Esophagus muscularis mucosa (tissue), 4 donors: ENCODE measurements around the gene DCAF8. TPM values are rescaled to one million over a fixed set of nuclear protein-coding genes. Genes with fewer than 3 reads are reported as not detected.

Source experiments
- DNase-seq: peaks from one replicate; pipeline ENCODE4 v3.0.0-alpha.2; 2017; ENCODE audit errors: extremely low spot score
- H3K27ac ChIP-seq, 4 donors: fragments of 200-600 bp; sonication (generic); replicated peaks in 1 of 4; 1 replicate in 3 of 4; 2 replicates in 1 of 4; pipeline ENCODE4 v1.5.1; 2016 to 2019; ENCODE audit warnings: mild to moderate bottlenecking in 1 of 4
- H3K27me3 ChIP-seq, 4 donors: fragments of 200-600 bp; sonication (generic); one replicate each; pipeline versions ENCODE4 v1.5.1 to v1.6.0; 2016 to 2019
- H3K36me3 ChIP-seq, 4 donors: fragments of 200-600 bp; sonication (generic); one replicate each; pipeline ENCODE4 v1.5.1; 2016 to 2019
- H3K4me1 ChIP-seq, 4 donors: fragments of 200-600 bp; sonication (generic); one replicate each; pipeline ENCODE4 v1.5.1; 2016 to 2019
- H3K4me3 ChIP-seq, 4 donors: fragments of 200-600 bp; sonication (generic); 1 replicate in 2 of 4; 2 replicates in 2 of 4; pipeline ENCODE4 v1.5.1; 2016 to 2019; ENCODE audit warnings: mild to moderate bottlenecking in 4 of 4, moderate library complexity in 1 of 4
- H3K9me3 ChIP-seq, 4 donors: fragments of 200-600 bp; sonication (generic); 1 replicate in 3 of 4; 2 replicates in 1 of 4; pipeline ENCODE4 v1.5.1; 2016 to 2019
- EP300 ChIP-seq: sonication (generic); formaldehyde crosslinking; IDR thresholded peaks from one replicate; pipeline ENCODE4 v1.6.1; 2017; ENCODE audit warnings: antibody characterized with exemption
- POLR2A ChIP-seq: fragments of 450-650 bp; IDR thresholded peaks from one replicate; pipeline ENCODE4 v1.6.1; 2017; ENCODE audit warnings: antibody characterized with exemption, moderate library complexity, mild to moderate bottlenecking, low read depth
- POLR2AphosphoS5 ChIP-seq, 2 donors: sonication (generic); formaldehyde crosslinking; IDR thresholded peaks; one replicate each; pipeline ENCODE4 v1.6.1; 2017; ENCODE audit warnings: antibody characterized with exemption in 2 of 2
- WGBS: methylation state at CpG from one replicate; pipeline ENCODE4 v1.1.5; 2018; 5-methylcytosine and 5-hydroxymethylcytosine counted together
- intact Hi-C: fragments of 100-400 bp; cut with DNase I; formaldehyde crosslinking; loops from one replicate; pipeline ENCODE4 v1.15.1; 2023
- total RNA-seq, 4 donors: library from RNA; depleted of rRNA; stranded (reverse); fragments of >200 nt; gene quantifications; one replicate each; pipeline versions ENCODE4 v1.1.0 to v1.2.1, GENCODE V29; 2016
- TF ChIP-seq, protein P1 (sequence below), 3 experiments: fragments of 200-600 bp in 2 of 3; fragments of 450-650 bp in 1 of 3; sonication (generic) in 2 of 3; IDR thresholded peaks; one replicate each; pipeline ENCODE4 v1.5.1; 2017 to 2019; ENCODE audit warnings: antibody characterized with exemption in 3 of 3, mild to moderate bottlenecking in 2 of 3, moderate library complexity in 1 of 3

Gene DCAF8
- total RNA-seq, 4 donors from 2014 or later, result 111 to 191 (median 172) TPM

DNA sequence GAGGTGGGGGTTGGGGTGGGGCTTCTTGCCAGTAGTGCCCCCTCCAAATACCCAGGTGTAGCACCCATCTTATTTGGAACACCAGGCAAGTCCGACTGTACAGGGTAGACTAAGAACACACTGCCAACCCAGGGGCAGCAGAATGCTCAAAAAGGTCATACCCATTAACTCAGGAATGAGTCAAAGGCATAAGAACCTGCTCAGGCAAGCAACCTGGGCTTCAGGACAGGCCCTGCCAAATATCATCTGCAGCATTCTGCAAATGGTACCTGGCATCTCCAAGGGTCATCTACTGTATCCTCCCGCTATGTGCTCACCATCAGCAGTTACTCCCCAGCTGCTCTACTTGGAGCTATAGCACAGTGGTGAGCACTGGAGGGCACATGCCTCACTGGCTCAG lies 37.7 kb downstream of the DCAF8 start:
- Histone ChIP-seq H3K36me3 (peaks cover 57 to 99% (median 95%) of the 10 kb centered on the region in 4 donors), H3K4me3 (no peak overlapping the region), H3K27ac (no peak overlapping the region), H3K27me3 (no peaks in the 10 kb centered on the region), H3K4me1 (peaks cover 8 to 12% (median 10%) of the 10 kb centered on the region in 4 donors), H3K9me3 (no peaks in the 10 kb centered on the region)
- WGBS, result 83% methylated on average over 2 of the region's 2 CpGs
- TF ChIP-seq POLR2A, result no peak
- no peak for TF ChIP-seq EP300
- TF ChIP-seq POLR2AphosphoS5 (IDR thresholded peaks at IDR 0.05), result no peak
- TF ChIP-seq, protein P1, sequence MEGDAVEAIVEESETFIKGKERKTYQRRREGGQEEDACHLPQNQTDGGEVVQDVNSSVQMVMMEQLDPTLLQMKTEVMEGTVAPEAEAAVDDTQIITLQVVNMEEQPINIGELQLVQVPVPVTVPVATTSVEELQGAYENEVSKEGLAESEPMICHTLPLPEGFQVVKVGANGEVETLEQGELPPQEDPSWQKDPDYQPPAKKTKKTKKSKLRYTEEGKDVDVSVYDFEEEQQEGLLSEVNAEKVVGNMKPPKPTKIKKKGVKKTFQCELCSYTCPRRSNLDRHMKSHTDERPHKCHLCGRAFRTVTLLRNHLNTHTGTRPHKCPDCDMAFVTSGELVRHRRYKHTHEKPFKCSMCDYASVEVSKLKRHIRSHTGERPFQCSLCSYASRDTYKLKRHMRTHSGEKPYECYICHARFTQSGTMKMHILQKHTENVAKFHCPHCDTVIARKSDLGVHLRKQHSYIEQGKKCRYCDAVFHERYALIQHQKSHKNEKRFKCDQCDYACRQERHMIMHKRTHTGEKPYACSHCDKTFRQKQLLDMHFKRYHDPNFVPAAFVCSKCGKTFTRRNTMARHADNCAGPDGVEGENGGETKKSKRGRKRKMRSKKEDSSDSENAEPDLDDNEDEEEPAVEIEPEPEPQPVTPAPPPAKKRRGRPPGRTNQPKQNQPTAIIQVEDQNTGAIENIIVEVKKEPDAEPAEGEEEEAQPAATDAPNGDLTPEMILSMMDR (IDR thresholded peaks at IDR 0.05), result no peak
- no peak for DNase-seq
- intact Hi-C loops, result no loop called here

DNA sequence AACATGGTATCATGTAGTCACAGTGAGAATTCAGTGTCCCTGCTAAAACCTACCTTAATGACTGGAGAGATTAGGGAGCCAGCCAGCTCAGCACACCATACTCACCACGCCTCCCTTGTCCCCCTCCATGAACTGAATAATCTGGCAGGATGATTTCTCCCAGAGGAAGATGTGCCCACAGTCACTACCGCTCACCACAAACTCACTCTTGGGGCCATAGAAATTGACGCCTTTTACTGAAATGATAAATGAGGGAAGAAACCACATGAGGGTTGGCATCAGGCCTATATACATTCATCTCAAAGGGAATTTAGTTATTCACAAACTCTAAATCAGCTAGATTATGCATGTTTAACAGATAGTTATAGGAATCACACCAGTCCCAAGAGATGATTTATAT lies 39.8 kb downstream of the DCAF8 start:
- H3K4me1 ChIP-seq, result peaks cover 29 to 33% (median 31%) of the 10 kb centered on the region in 4 donors
- no peaks in the 10 kb centered on the region for H3K9me3 ChIP-seq
- H3K27ac ChIP-seq, result no peak overlapping the region
- TF ChIP-seq POLR2A (no peak), EP300 (no peak), POLR2AphosphoS5 (IDR thresholded peaks at IDR 0.05) (no peak)
- TF ChIP-seq, protein P1 (IDR thresholded peaks at IDR 0.05), result no peak
- intact Hi-C loops, result no loop called here
- DNase-seq, result no peak
- H3K27me3 ChIP-seq, result no peaks in the 10 kb centered on the region
- no peak overlapping the region for H3K4me3 ChIP-seq
- WGBS, result 94% methylated on average over 3 of the region's 3 CpGs
- peaks cover 52 to 99% (median 95%) of the 10 kb centered on the region in 4 donors for H3K36me3 ChIP-seq

DNA sequence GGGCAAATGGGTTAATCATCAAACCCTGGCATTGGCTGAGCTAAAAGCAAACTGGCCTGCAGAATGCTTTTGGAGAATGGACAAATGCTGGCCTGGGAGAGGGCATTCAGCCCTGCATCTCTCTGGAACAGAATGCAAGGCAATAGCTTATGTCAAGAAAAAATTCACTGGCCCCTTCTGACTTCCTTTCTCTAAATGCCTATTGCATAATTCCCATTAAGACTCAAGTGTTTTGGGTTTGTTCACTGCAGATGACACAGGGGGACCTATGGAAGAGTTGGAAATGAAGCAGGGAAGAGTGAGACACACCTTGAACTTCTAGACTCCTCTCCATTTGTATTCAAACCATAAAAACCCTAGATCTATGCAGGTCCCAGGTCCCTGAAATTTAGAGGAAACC lies 41.3 kb downstream of the DCAF8 start:
- Histone ChIP-seq H3K4me1 (peaks cover 35 to 46% (median 43%) of the 10 kb centered on the region in 4 donors), H3K27ac (peak overlapping the region in 1 of 4 donors; percentile 75), H3K27me3 (no peaks in the 10 kb centered on the region), H3K9me3 (no peaks in the 10 kb centered on the region), H3K36me3 (peaks cover 64 to 98% (median 96%) of the 10 kb centered on the region in 4 donors), H3K4me3 (no peak overlapping the region)
- TF ChIP-seq POLR2AphosphoS5 (IDR thresholded peaks at IDR 0.05), result no peak
- TF ChIP-seq, protein P1 (IDR thresholded peaks at IDR 0.05), result no peak
- DNase-seq, result no peak
- intact Hi-C loops, result loop anchor here (2.0 kb wide), 2 partner anchors 28 to 120 kb away; no protein-coding TSS in a partner anchor

DNA sequence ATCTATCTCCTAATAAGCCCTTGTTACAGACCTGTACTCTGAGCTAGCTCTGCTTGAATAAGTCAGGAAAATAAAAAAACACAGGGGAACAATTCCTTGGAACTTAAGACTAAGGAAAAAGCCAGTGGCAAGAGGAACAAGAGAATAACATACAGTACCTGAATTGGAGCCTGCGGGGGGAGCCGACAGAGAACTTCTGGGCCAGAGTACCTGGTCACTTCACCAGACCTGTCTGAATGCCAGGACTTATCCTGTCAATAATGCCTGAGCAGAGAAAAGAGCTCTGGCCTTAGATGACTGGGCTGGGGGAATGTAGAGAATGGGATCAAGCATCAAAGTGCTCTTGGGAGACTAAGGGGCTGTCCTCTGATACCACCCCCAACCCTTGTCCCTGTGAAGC lies 42.0 kb downstream of the DCAF8 start:
- intact Hi-C loops, result loop anchor here (2.0 kb wide), 2 partner anchors 28 to 120 kb away; no protein-coding TSS in a partner anchor
- peaks cover 67 to 98% (median 97%) of the 10 kb centered on the region in 4 donors for H3K36me3 ChIP-seq
- no peaks in the 10 kb centered on the region for H3K27me3 ChIP-seq
- whole genome bisulfite sequencing, result 91% methylated on average over 2 of the region's 2 CpGs
- peaks cover 35 to 50% (median 45%) of the 10 kb centered on the region in 4 donors for H3K4me1 ChIP-seq
- DNase-seq, result no peak
- peak overlapping the region; percentile 60 to 79 (median 76) for H3K27ac ChIP-seq
- H3K4me3 ChIP-seq, result no peak overlapping the region
- no peaks in the 10 kb centered on the region for H3K9me3 ChIP-seq
- TF ChIP-seq, protein P1 (IDR thresholded peaks at IDR 0.05), result no peak
- TF ChIP-seq EP300 (no peak), POLR2AphosphoS5 (IDR thresholded peaks at IDR 0.05) (no peak), POLR2A (no peak)
